Naive thymus-derived CD4-positive, alpha-beta T cell (primary cell): ENCODE data around the gene NKG7. TPM values are rescaled to one million over a fixed set of nuclear protein-coding genes. Genes with fewer than 3 reads are reported as not detected.

ENCODE experiments used
- polyA plus RNA-seq, 2 donors: library from polyadenylated mRNA; unstranded; fragments of 300-500 nt; fragmentation: Illumina TruSeq; gene quantifications; one replicate each; pipeline ENCODE4 v1.2.3, GENCODE V29; 2021
- total RNA-seq, 6 experiments: library from RNA in 5 of 6; stranded (reverse) in 5 of 6; gene quantifications; 1 replicate in 5 of 6; 2 replicates in 1 of 6; pipeline ENCODE4 v1.2.3 and lab custom pipeline; 2021 to 2026

NKG7 gene
- total and polyA plus RNA-seq, 7 experiments from 2014 or later: 3.9 to 336 (median 9.8) TPM

Other genes starting within 250 kb of the NKG7 start
- gene SIGLEC9, start 247.7 kb downstream of the NKG7 start, total RNA-seq: 10 to 100 TPM in 1 of 5 experiments, 1 to 10 TPM in 3, under 1 TPM in 1; 0.34 to 26.8 (median 2.2) TPM
- under 1 TPM; 0.46 to 0.69 TPM for gene SIGLEC9, start 247.7 kb downstream of the NKG7 start, polyA plus RNA-seq
- gene SIGLEC7, start 230.4 kb downstream of the NKG7 start, total RNA-seq: 10 to 100 TPM in 1 of 5 experiments, under 1 TPM in 3, not detected in 1; 0.67 to 10.3 (median 0.83) TPM
- gene SIGLEC7, start 230.4 kb downstream of the NKG7 start, polyA plus RNA-seq: under 1 TPM in 1 of 2 donors, not detected in 1; 0.25 TPM
- gene CD33, start 147.6 kb downstream of the NKG7 start, total RNA-seq: 10 to 100 TPM in 2 of 5 experiments, 1 to 10 TPM in 1, under 1 TPM in 2; 0.51 to 59.2 (median 5.0) TPM
- not detected for gene CD33, start 147.6 kb downstream of the NKG7 start, polyA plus RNA-seq
- gene SIGLECL1, start 121.6 kb downstream of the NKG7 start, total RNA-seq: not detected
- gene SIGLECL1, start 121.6 kb downstream of the NKG7 start, polyA plus RNA-seq: not detected
- not detected for gene IGLON5, start 61.0 kb downstream of the NKG7 start, total RNA-seq
- gene IGLON5, start 61.0 kb downstream of the NKG7 start, polyA plus RNA-seq: not detected
- gene VSIG10L, start 30.5 kb downstream of the NKG7 start, total RNA-seq: 1 to 10 TPM in 1 of 5 experiments, under 1 TPM in 3, not detected in 1; 0.13 to 1.1 (median 0.44) TPM
- not detected for gene VSIG10L, start 30.5 kb downstream of the NKG7 start, polyA plus RNA-seq
- 10 to 100 TPM; 31.8 to 90.3 (median 47.1) TPM for gene ETFB, start 6.3 kb downstream of the NKG7 start, total RNA-seq
- 10 to 100 TPM; 78.0 to 83.7 TPM for gene ETFB, start 6.3 kb downstream of the NKG7 start, polyA plus RNA-seq
- gene CLDND2, start 3.7 kb downstream of the NKG7 start, total RNA-seq: 10 to 100 TPM in 1 of 5 experiments, 1 to 10 TPM in 1, under 1 TPM in 1, not detected in 2; 0.32 to 13.3 (median 4.4) TPM
- not detected for gene CLDND2, start 3.7 kb downstream of the NKG7 start, polyA plus RNA-seq
- gene LIM2, start 15.3 kb upstream of the NKG7 start, total RNA-seq: 1 to 10 TPM in 1 of 5 experiments, not detected in 4; 1.2 TPM
- not detected for gene LIM2, start 15.3 kb upstream of the NKG7 start, polyA plus RNA-seq
- gene C19orf84, start 17.9 kb upstream of the NKG7 start, total RNA-seq: not detected
- not detected for gene C19orf84, start 17.9 kb upstream of the NKG7 start, polyA plus RNA-seq
- 10 to 100 TPM in 1 of 5 experiments, 1 to 10 TPM in 1, under 1 TPM in 3; 0.16 to 36.5 (median 0.65) TPM for gene SIGLEC10, start 45.0 kb upstream of the NKG7 start, total RNA-seq
- gene SIGLEC10, start 45.0 kb upstream of the NKG7 start, polyA plus RNA-seq: under 1 TPM; 0.06 to 0.07 TPM
- not detected for gene SIGLEC8, start 85.8 kb upstream of the NKG7 start, total RNA-seq
- gene SIGLEC8, start 85.8 kb upstream of the NKG7 start, polyA plus RNA-seq: not detected
- not detected for gene CEACAM18, start 105.9 kb upstream of the NKG7 start, total RNA-seq
- not detected for gene CEACAM18, start 105.9 kb upstream of the NKG7 start, polyA plus RNA-seq
- under 1 TPM in 3 of 5 experiments, not detected in 2; 0.21 to 0.29 (median 0.27) TPM for gene SIGLEC12, start 129.1 kb upstream of the NKG7 start, total RNA-seq
- gene SIGLEC12, start 129.1 kb upstream of the NKG7 start, polyA plus RNA-seq: under 1 TPM in 1 of 2 donors, not detected in 1; 0.09 TPM
- 1 to 10 TPM in 1 of 5 experiments, under 1 TPM in 4; 0.46 to 2.5 (median 0.64) TPM for gene SIGLEC6, start 159.0 kb upstream of the NKG7 start, total RNA-seq
- gene SIGLEC6, start 159.0 kb upstream of the NKG7 start, polyA plus RNA-seq: not detected
- 10 to 100 TPM in 3 of 5 experiments, 1 to 10 TPM in 2; 6.8 to 19.1 (median 10.2) TPM for gene ZNF175, start 198.6 kb upstream of the NKG7 start, total RNA-seq
- gene ZNF175, start 198.6 kb upstream of the NKG7 start, polyA plus RNA-seq: 1 to 10 TPM; 2.6 to 4.8 TPM